Gastrocnemius medialis (tissue), 4 donors: ENCODE data around the gene LRRC27. TPM values are rescaled to one million over a fixed set of nuclear protein-coding genes. Genes with fewer than 3 reads are reported as not detected.

Source experiments
- ATAC-seq, 2 donors: fragments of 150-250 bp; one replicate each; pipeline ENCODE4 v1.9.1; 2016
- DNase-seq, 2 donors: peaks; one replicate each; pipeline ENCODE4 v3.0.0-alpha.2; 2019
- H3K27ac ChIP-seq, 4 donors: fragments of 200-600 bp; sonication (generic); 1 replicate in 1 of 4; 2 replicates in 3 of 4; pipeline ENCODE4 v1.5.1; 2016 to 2018; ENCODE audit warnings: mild to moderate bottlenecking in 2 of 4, moderate library complexity in 1 of 4
- H3K27me3 ChIP-seq, 3 donors: fragments of 200-600 bp; sonication (generic) in 2 of 3; 1 replicate in 1 of 3; 2 replicates in 2 of 3; pipeline versions ENCODE4 v1.5.1 to v1.6.0; 2016 to 2019; ENCODE audit warnings: mild to moderate bottlenecking in 1 of 3, moderate library complexity in 1 of 3
- H3K36me3 ChIP-seq, 2 donors: fragments of 200-600 bp; sonication (generic) in 1 of 2; one replicate each; pipeline ENCODE4 v1.5.1; 2017 to 2018
- H3K4me1 ChIP-seq, 2 donors: fragments of 200-600 bp; sonication (generic) in 1 of 2; one replicate each; pipeline ENCODE4 v1.5.1; 2016 to 2017; ENCODE audit warnings: mild to moderate bottlenecking in 2 of 2
- H3K4me3 ChIP-seq, 4 donors: fragments of 200-600 bp; sonication (generic) in 3 of 4; 1 replicate in 1 of 4; 2 replicates in 3 of 4; pipeline ENCODE4 v1.5.1; 2016 to 2019; ENCODE audit warnings: mild to moderate bottlenecking in 2 of 4
- H3K9me3 ChIP-seq, 3 donors: fragments of 200-600 bp; sonication (generic) in 2 of 3; 1 replicate in 1 of 3; 2 replicates in 2 of 3; pipeline ENCODE4 v1.5.1; 2016 to 2019
- POLR2A ChIP-seq, 2 donors: fragments of 450-650 bp; IDR thresholded peaks; one replicate each; pipeline ENCODE4 v1.6.1; 2017; ENCODE audit warnings: antibody characterized with exemption in 2 of 2, mild to moderate bottlenecking in 2 of 2, moderate library complexity in 2 of 2
- in situ Hi-C, 4 donors: fragments of 200-750 bp; cut with MboI; loops; one replicate each; pipeline versions ENCODE4 v1.15.0 to v1.8.0; 2017; ENCODE audit warnings: low sequenced_read_pairs in 4 of 4
- intact Hi-C: fragments of 100-400 bp; cut with DNase I; formaldehyde crosslinking; loops from one replicate; pipeline ENCODE4 v1.15.1; 2023; ENCODE audit warnings: low total_unique reads
- total RNA-seq, 4 donors: library from RNA; depleted of rRNA; stranded (reverse); fragments of >200 nt; gene quantifications; one replicate each; pipeline versions ENCODE4 v1.1.0 to v1.2.3, GENCODE V29; 2016
- TF ChIP-seq, protein P1 (sequence below), 5 experiments: fragments of 450-650 bp in 3 of 5; fragments of 200-600 bp in 2 of 5; sonication (generic) in 2 of 5; IDR thresholded peaks in 4 of 5; conservative IDR thresholded peaks in 1 of 5; 1 replicate in 4 of 5; 2 replicates in 1 of 5; pipeline ENCODE4 v1.5.1; 2016 to 2019; ENCODE audit warnings: antibody characterized with exemption in 5 of 5, mild to moderate bottlenecking in 3 of 5, moderate library complexity in 3 of 5

Gene LRRC27
- total RNA-seq, 4 donors from 2014 or later, result 1.0 to 7.0 (median 4.1) TPM

DNA sequence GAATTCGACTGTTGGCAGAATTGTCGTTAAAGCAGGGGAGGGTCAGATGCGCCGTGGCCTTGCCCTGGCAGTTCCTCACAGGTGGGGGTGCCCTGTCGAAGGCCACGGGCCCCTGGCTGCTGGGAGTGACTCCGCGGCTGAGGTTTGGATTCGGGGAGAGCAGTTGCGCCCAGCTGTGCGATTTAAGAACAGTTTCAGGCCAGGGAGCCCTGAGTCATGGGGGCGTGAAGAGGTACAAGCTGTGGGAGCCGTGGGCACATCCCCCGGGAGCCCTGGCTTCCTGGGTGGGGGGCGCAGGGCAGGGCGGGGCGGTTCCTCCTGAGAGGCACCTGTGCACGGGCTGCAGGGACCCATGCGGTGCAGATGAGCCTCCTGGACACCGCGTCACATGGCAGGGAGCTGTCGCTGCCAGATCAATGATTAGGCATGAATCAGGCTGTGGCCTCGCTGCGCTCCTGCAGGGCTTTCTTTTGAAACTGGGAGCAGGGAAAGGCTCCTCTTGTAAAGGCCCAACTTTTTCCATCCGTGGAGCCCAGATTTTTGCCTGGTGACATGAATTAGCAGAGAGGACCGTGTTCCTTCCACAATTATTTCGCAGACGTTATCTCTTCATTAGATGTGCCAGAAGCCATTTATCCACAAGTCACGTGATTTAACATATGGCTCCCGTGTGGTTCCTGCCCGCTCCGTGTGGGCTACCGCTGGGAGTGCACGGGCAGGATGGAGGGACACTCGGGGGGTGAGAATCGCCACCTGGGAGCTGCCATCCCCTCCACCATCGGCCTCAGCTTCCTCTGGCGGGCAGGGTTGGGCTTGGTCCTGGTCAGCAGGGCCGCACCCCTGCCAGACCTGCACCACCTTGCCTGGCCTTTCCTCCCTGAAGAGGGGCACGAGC lies 65.9 kb downstream of the LRRC27 start:
- intact Hi-C loops (loop anchor here (2.0 to 10.0 kb wide), 3 partner anchors 23 to 229 kb away; no protein-coding TSS in a partner anchor), in situ Hi-C loops (loop anchor here in 3 of 4 donors (25.0 kb wide), 2 partner anchors 139 to 239 kb away; partner anchors contain the start of gene INPP5A (in 1 of the 3))
- Histone ChIP-seq H3K27me3 (no peaks in the 10 kb centered on the region), H3K4me3 (peak overlapping the region; percentile 69 to 96 (median 79)), H3K27ac (peak overlapping the region; percentile 87 to 94 (median 90)), H3K4me1 (peaks cover 19 to 38% of the 10 kb centered on the region in 2 donors), H3K9me3 (no peaks in the 10 kb centered on the region), H3K36me3 (no peaks in the 10 kb centered on the region)
- ATAC-seq, result peak; percentile 3 to 4
- TF ChIP-seq, protein P1, sequence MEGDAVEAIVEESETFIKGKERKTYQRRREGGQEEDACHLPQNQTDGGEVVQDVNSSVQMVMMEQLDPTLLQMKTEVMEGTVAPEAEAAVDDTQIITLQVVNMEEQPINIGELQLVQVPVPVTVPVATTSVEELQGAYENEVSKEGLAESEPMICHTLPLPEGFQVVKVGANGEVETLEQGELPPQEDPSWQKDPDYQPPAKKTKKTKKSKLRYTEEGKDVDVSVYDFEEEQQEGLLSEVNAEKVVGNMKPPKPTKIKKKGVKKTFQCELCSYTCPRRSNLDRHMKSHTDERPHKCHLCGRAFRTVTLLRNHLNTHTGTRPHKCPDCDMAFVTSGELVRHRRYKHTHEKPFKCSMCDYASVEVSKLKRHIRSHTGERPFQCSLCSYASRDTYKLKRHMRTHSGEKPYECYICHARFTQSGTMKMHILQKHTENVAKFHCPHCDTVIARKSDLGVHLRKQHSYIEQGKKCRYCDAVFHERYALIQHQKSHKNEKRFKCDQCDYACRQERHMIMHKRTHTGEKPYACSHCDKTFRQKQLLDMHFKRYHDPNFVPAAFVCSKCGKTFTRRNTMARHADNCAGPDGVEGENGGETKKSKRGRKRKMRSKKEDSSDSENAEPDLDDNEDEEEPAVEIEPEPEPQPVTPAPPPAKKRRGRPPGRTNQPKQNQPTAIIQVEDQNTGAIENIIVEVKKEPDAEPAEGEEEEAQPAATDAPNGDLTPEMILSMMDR (IDR thresholded peaks at IDR 0.05 in 4 of 5, conservative IDR thresholded peaks at IDR 0.05 in 1 of 5), result peak in 1 of 5 experiments; percentile 3
- TF ChIP-seq POLR2A (IDR thresholded peaks at IDR 0.05), result no peak
- peak in 1 of 2 donors; percentile 41 for DNase-seq

DNA sequence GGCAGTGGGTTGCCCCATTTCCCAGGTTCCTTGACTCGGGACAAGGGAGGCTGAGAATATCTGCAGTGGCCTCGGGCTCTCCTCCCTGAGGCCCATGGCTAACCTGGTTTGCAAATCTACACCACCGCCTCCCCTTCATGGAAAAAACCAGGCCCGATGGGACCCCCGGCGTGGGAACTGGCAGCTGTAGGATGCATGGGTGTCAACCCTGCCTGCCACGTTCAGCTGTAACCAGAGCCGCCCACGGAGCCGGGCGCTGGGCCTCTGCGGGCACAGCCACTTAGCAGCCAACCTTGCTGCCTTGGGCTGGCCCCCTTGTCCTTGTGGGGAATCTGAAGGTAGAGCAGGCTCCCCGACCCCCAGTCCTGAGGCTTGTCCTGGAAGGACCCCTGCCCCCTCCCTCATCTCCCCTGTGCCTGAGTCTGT lies 66.6 kb downstream of the LRRC27 start:
- H3K4me3 ChIP-seq, result peak overlapping the region in 2 of 4 donors; percentile 69 to 96
- DNase-seq, result no peak
- in situ Hi-C loops, result loop anchor here in 3 of 4 donors (25.0 kb wide), 2 partner anchors 139 to 239 kb away; partner anchors contain the start of gene INPP5A (in 1 of the 3)
- H3K9me3 ChIP-seq, result no peaks in the 10 kb centered on the region
- no peaks in the 10 kb centered on the region for H3K36me3 ChIP-seq
- H3K27ac ChIP-seq, result peak overlapping the region; percentile 87 to 94 (median 90)
- intact Hi-C loops, result loop anchor here (5.0 to 10.0 kb wide), 2 partner anchors 176 to 229 kb away; no protein-coding TSS in a partner anchor
- no peaks in the 10 kb centered on the region for H3K27me3 ChIP-seq
- ATAC-seq, result no peak
- no peak for TF ChIP-seq POLR2A (IDR thresholded peaks at IDR 0.05)
- TF ChIP-seq, protein P1 (IDR thresholded peaks at IDR 0.05 in 4 of 5, conservative IDR thresholded peaks at IDR 0.05 in 1 of 5), result no peak
- H3K4me1 ChIP-seq, result peaks cover 19 to 38% of the 10 kb centered on the region in 2 donors

DNA sequence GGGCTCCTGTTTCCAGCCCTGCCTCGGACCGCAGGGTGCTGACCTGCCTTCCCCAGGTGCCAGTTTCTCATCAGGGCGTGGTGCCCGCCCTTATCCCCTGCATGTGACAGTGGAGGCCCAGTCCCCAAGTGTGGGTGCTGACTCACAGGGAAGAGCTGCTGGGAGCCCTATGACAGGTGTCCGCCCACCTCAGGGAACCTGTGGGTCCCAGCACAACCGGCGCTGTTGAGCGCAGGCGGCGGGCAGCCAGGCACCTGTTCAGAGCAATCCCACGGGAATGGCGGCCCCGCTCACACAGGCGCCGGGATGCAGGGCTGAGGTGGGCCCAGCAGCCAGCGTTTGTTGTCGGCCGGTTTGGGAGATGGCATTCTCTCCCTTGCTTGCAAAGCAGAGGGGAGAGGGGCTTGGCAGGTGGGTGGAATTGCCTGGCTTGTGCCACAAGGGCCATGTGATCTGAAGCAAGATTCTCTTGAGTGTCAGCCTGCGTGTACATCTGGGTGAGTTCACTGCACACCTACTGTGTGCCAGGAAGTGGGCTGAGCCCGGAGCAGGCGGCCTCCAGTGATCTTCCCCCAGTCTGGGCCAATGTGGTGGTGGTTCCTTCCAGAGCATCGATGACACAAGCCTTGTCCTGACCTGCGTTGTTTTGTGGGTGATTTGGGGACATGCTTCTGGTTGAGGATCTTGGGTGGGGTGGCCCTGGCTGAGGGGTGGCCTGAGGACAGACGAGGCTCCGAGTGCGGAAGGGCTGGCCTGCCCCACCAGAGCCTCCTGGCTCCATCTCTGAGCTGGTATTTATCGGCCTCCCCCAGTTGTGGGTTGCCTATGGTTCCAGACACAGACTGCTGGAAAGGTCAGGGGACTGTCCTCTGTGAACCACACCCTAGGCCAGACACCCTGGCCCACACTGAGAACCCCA lies 67.4 kb downstream of the LRRC27 start:
- peaks cover 19 to 38% of the 10 kb centered on the region in 2 donors for H3K4me1 ChIP-seq
- no peaks in the 10 kb centered on the region for H3K9me3 ChIP-seq
- no peak overlapping the region for H3K4me3 ChIP-seq
- TF ChIP-seq POLR2A (IDR thresholded peaks at IDR 0.05), result no peak
- TF ChIP-seq, protein P1 (IDR thresholded peaks at IDR 0.05 in 4 of 5, conservative IDR thresholded peaks at IDR 0.05 in 1 of 5), result no peak
- H3K27me3 ChIP-seq, result no peaks in the 10 kb centered on the region
- in situ Hi-C loops, result loop anchor here in 3 of 4 donors (25.0 kb wide), 2 partner anchors 138 to 238 kb away; partner anchors contain the start of gene INPP5A (in 1 of the 3)
- intact Hi-C loops, result loop anchor here (5.0 to 10.0 kb wide), 2 partner anchors 175 to 228 kb away; no protein-coding TSS in a partner anchor
- H3K27ac ChIP-seq, result peak overlapping the region; percentile 87 to 94 (median 90)
- no peaks in the 10 kb centered on the region for H3K36me3 ChIP-seq
- ATAC-seq, result no peak
- peak in 1 of 2 donors; percentile 71 for DNase-seq

DNA sequence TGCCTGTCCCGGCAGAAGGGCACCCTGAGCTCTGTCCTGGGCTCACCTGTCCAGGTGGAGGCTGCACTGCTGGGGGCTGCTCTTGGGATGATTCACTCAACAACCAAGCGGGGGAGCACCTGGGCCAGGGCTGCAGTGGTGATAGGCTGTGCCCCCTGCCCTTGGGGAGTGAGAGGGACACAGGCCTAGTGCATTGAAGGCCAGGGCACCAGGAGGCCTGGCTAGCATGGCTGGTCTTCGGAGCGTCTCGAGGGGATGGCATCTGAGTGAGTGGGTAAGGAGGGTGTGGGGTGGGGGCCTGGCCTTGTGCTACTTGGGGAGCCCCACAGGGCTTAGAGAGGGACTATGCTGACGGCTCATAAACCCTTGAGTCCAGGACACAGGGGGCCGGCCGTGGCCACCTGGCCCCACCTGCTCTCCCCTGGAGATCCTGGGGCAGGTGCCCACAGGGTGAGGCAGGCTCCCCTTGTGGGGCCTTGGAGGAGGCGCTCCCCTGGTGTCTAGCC lies 68.1 kb downstream of the LRRC27 start:
- Histone ChIP-seq H3K27ac (no peak overlapping the region), H3K4me3 (no peak overlapping the region), H3K4me1 (peaks cover 19 to 38% of the 10 kb centered on the region in 2 donors), H3K9me3 (no peaks in the 10 kb centered on the region), H3K27me3 (no peaks in the 10 kb centered on the region), H3K36me3 (peaks cover 0 to under 1% of the 10 kb centered on the region in 2 donors)
- intact Hi-C loops (no loop called here), in situ Hi-C loops (no loop called here)
- DNase-seq (no peak), ATAC-seq (no peak)
- no peak for TF ChIP-seq POLR2A (IDR thresholded peaks at IDR 0.05)
- TF ChIP-seq, protein P1 (IDR thresholded peaks at IDR 0.05 in 4 of 5, conservative IDR thresholded peaks at IDR 0.05 in 1 of 5), result no peak
